ENCODE data around the gene ATG16L1. TPM values are rescaled to one million over a fixed set of nuclear protein-coding genes. Genes with fewer than 3 reads are reported as not detected.

ATG16L1 gene
- total and polyA plus RNA-seq, 7 donors, result 14.3 to 46.3 (median 23.5) TPM

GRCh38 chr2:233208382-233209116 is 42.9 kb upstream of the ATG16L1 start:
- TF ChIP-seq, protein P1, sequence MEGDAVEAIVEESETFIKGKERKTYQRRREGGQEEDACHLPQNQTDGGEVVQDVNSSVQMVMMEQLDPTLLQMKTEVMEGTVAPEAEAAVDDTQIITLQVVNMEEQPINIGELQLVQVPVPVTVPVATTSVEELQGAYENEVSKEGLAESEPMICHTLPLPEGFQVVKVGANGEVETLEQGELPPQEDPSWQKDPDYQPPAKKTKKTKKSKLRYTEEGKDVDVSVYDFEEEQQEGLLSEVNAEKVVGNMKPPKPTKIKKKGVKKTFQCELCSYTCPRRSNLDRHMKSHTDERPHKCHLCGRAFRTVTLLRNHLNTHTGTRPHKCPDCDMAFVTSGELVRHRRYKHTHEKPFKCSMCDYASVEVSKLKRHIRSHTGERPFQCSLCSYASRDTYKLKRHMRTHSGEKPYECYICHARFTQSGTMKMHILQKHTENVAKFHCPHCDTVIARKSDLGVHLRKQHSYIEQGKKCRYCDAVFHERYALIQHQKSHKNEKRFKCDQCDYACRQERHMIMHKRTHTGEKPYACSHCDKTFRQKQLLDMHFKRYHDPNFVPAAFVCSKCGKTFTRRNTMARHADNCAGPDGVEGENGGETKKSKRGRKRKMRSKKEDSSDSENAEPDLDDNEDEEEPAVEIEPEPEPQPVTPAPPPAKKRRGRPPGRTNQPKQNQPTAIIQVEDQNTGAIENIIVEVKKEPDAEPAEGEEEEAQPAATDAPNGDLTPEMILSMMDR (IDR thresholded peaks at IDR 0.05), result no peak
- Histone ChIP-seq H3K4me1 (peaks cover 7% of the 10 kb centered on the region), H3K9me3 (no peaks in the 10 kb centered on the region), H3K36me3 (ENCODE audit: insufficient read depth in 1 of 2, low read depth in 1 of 2) (no peaks in the 10 kb centered on the region), H3K27ac (no peak overlapping the region), H3K27me3 (ENCODE audit: insufficient read depth in 3 of 3, low read length in 2 of 3) (no peaks in the 10 kb centered on the region), H3K4me3 (no peak overlapping the region)
- WGBS, 3 donors, result 70 to 71% (median 70%) methylated on average over 10 of the region's 10 CpGs
- no peak for DNase-seq
- no peak for ATAC-seq
- intact Hi-C loops (cut with DNase I), result no loop called here

DNA sequence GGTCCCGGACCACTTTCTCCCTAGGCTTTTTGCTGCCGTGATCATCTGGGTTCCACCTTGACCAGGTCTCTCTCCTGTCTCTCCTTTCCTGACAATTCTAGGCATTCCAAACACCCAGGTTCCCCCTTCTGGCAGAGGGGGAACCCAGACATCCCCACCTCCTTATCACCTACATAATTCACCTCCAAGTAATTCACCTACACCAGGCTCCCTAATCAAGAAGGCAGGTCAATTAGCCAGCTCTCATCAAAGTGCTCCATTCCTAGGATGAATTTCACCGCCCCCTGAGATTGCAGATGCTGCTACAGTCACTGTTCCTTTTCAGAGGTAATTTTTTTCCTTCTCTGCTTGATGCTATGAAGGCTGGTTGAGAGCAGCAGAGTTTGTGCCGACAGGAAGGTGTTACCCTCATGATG is 42.3 kb upstream of the ATG16L1 start:
- no peaks in the 10 kb centered on the region for H3K27me3 ChIP-seq (ENCODE audit: insufficient read depth in 3 of 3, low read length in 2 of 3)
- ATAC-seq, result no peak
- no peaks in the 10 kb centered on the region for H3K9me3 ChIP-seq
- 57 to 61% (median 59%) methylated on average over 4 of the region's 4 CpGs for WGBS, 3 donors
- H3K27ac ChIP-seq, result no peak overlapping the region
- no peaks in the 10 kb centered on the region for H3K36me3 ChIP-seq (ENCODE audit: insufficient read depth in 1 of 2, low read depth in 1 of 2)
- H3K4me3 ChIP-seq, result no peak overlapping the region
- TF ChIP-seq, protein P1 (IDR thresholded peaks at IDR 0.05), result no peak
- H3K4me1 ChIP-seq, result peaks cover 7% of the 10 kb centered on the region
- no peak for DNase-seq
- intact Hi-C loops (cut with DNase I), result no loop called here

DNA sequence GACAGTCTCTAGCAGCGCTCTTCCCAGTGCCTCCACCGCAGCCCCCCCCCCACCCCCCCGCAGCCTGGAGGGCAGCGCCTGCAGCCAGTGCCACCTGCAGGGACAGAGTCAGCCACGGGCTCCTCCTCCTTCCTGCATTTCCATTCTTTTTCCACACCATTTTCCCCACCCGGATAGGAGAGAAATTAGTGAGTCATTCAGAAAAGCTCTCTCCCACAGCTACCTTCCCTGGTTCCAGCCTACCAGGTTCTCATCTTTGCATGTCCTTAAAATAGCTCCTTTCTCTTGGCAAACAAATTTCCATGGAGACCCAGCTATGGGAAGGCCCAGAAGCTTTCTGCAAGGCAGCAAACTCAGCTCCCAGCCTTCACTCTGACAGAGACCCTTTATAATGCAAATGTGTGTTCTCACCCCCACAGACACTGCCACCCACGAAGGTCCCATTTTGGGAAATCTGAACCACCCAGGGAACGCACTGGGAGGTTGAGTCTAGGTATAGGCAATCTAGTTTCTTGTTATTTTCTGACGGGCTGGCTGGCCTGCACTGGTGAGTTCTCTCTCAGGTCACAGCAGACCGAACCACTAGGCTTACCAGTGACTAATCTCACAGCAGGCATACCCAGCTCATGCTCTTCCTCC is 41.8 kb upstream of the ATG16L1 start:
- ATAC-seq, result peak in 1 of 4 donors; percentile 20
- no peak for DNase-seq
- intact Hi-C loops (cut with DNase I), result no loop called here
- TF ChIP-seq, protein P1 (IDR thresholded peaks at IDR 0.05), result no peak
- Histone ChIP-seq H3K4me3 (no peak overlapping the region), H3K27ac (no peak overlapping the region), H3K4me1 (peaks cover 7% of the 10 kb centered on the region), H3K27me3 (ENCODE audit: insufficient read depth in 3 of 3, low read length in 2 of 3) (no peaks in the 10 kb centered on the region), H3K36me3 (ENCODE audit: insufficient read depth in 1 of 2, low read depth in 1 of 2) (no peaks in the 10 kb centered on the region), H3K9me3 (no peaks in the 10 kb centered on the region)
- WGBS, 3 donors, result 36 to 43% (median 38%) methylated on average over 10 of the region's 10 CpGs

GRCh38 chr2:233210281-233210680 is 41.2 kb upstream of the ATG16L1 start:
- Histone ChIP-seq H3K9me3 (no peaks in the 10 kb centered on the region), H3K4me3 (no peak overlapping the region), H3K36me3 (ENCODE audit: insufficient read depth in 1 of 2, low read depth in 1 of 2) (no peaks in the 10 kb centered on the region), H3K27me3 (ENCODE audit: insufficient read depth in 3 of 3, low read length in 2 of 3) (no peaks in the 10 kb centered on the region), H3K27ac (no peak overlapping the region), H3K4me1 (peaks cover 7% of the 10 kb centered on the region)
- TF ChIP-seq, protein P1 (IDR thresholded peaks at IDR 0.05), result no peak
- intact Hi-C loops (cut with DNase I), result no loop called here
- 86 to 88% (median 88%) methylated on average over 8 of the region's 8 CpGs for WGBS, 3 donors
- DNase-seq (no peak), ATAC-seq (no peak)
